Measurements from ENCODE around the gene PROZ. TPM values are rescaled to one million over a fixed set of nuclear protein-coding genes. Genes with fewer than 3 reads are reported as not detected.

The PROZ gene
- total RNA-seq, 1 donor from 2014 or later = not detected

DNA sequence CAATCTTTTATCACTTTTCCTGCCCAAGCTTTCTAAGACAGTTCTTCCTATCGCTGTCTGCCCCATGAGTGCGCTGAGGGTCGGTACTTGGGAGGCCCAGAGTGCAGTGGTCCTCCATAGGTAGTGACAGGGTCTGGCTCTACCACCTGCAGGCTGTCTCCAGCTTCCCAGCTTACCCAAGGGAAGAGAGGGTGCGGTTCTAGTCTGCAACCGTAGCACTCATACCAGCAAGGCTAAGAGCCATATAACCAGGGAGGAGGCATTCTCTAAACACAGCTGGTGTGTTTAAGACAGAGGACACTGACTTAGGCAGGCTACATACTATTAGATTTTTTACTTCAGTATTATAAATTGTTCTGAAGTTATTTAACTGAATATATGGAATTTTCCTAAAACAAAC lies 8.2 kb downstream of the PROZ start:
- TF ChIP-seq CTCF (IDR thresholded peaks at IDR 0.05; ENCODE audit: partially characterized antibody, unreplicated experiment) = no peak
- H3K36me3 Mint-ChIP-seq (ENCODE audit: unreplicated experiment) = no peaks in the 10 kb centered on the region
- no peaks in the 10 kb centered on the region for H3K9me3 Mint-ChIP-seq (ENCODE audit: unreplicated experiment)
- no peak overlapping the region for H3K4me3 Mint-ChIP-seq (ENCODE audit: unreplicated experiment)
- DNase-seq = no peak
- H3K4me1 Mint-ChIP-seq (ENCODE audit: low read depth, unreplicated experiment) = peaks cover 8% of the 10 kb centered on the region
- H3K27me3 Mint-ChIP-seq (ENCODE audit: unreplicated experiment) = peaks cover 12% of the 10 kb centered on the region
- no peak overlapping the region for H3K27ac Mint-ChIP-seq (ENCODE audit: unreplicated experiment)

DNA sequence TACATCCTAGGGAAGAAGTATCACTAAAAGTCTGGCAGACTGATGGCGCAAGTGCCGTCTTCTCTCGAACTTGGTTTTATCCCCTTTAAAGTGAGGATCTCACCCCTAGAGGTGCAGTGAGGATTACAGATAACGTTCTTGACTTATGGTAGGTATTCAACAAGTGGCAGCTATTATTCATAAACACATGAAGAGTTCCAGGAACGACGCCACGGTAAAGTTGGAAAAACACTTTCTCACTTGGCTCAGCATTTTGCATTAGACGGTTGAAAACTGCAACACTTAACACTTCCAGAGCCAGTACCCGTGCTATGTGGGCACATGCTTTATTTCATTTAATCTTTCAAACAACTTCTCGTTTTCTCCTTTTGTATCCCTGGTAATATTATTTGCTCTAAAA lies 8.7 kb downstream of the PROZ start:
- Mint-ChIP-seq H3K27ac (ENCODE audit: unreplicated experiment) (no peak overlapping the region), H3K9me3 (ENCODE audit: unreplicated experiment) (no peaks in the 10 kb centered on the region), H3K36me3 (ENCODE audit: unreplicated experiment) (no peaks in the 10 kb centered on the region)

GRCh38 chr13:113167575-113167974 lies 9.1 kb downstream of the PROZ start:
- Mint-ChIP-seq H3K9me3 (ENCODE audit: unreplicated experiment) (no peaks in the 10 kb centered on the region), H3K36me3 (ENCODE audit: unreplicated experiment) (no peaks in the 10 kb centered on the region), H3K4me1 (ENCODE audit: low read depth, unreplicated experiment) (peaks cover 8% of the 10 kb centered on the region), H3K27ac (ENCODE audit: unreplicated experiment) (no peak overlapping the region), H3K4me3 (ENCODE audit: unreplicated experiment) (no peak overlapping the region), H3K27me3 (ENCODE audit: unreplicated experiment) (peaks cover 12% of the 10 kb centered on the region)
- DNase-seq = no peak
- TF ChIP-seq CTCF (IDR thresholded peaks at IDR 0.05; ENCODE audit: partially characterized antibody, unreplicated experiment) = no peak

More for the DNA sequence above, 8.7 kb downstream of the PROZ start:
- DNase-seq = no peak
- TF ChIP-seq CTCF (IDR thresholded peaks at IDR 0.05; ENCODE audit: partially characterized antibody, unreplicated experiment) = no peak
- peaks cover 8% of the 10 kb centered on the region for H3K4me1 Mint-ChIP-seq (ENCODE audit: low read depth, unreplicated experiment)
- H3K27me3 Mint-ChIP-seq (ENCODE audit: unreplicated experiment) = peaks cover 12% of the 10 kb centered on the region
- no peak overlapping the region for H3K4me3 Mint-ChIP-seq (ENCODE audit: unreplicated experiment)

GRCh38 chr13:113168211-113168610 lies 9.8 kb downstream of the PROZ start:
- H3K27ac Mint-ChIP-seq (ENCODE audit: unreplicated experiment) = no peak overlapping the region
- peaks cover 6% of the 10 kb centered on the region for H3K4me1 Mint-ChIP-seq (ENCODE audit: low read depth, unreplicated experiment)
- no peaks in the 10 kb centered on the region for H3K36me3 Mint-ChIP-seq (ENCODE audit: unreplicated experiment)

More at GRCh38 chr13:113168211-113168610, 9.8 kb downstream of the PROZ start:
- no peak for DNase-seq
- TF ChIP-seq CTCF (IDR thresholded peaks at IDR 0.05; ENCODE audit: partially characterized antibody, unreplicated experiment) = no peak
- Mint-ChIP-seq H3K9me3 (ENCODE audit: unreplicated experiment) (no peaks in the 10 kb centered on the region), H3K27me3 (ENCODE audit: unreplicated experiment) (peaks cover 10% of the 10 kb centered on the region), H3K4me3 (ENCODE audit: unreplicated experiment) (no peak overlapping the region)
